ENCODE measurements around the gene MEIS2. TPM values are rescaled to one million over a fixed set of nuclear protein-coding genes. Genes with fewer than 3 reads are reported as not detected.

The MEIS2 gene
- total RNA-seq, 1 donor from 2014 or later: 41.4 TPM

- no peak for DNase-seq (ENCODE audit: low spot score)
These were observed 22.6 kb downstream of the MEIS2 start for GRCh38 chr15:37077623-37078351.

GRCh38 chr15:37076543-37076942 lies 23.8 kb downstream of the MEIS2 start:
- no peak for DNase-seq (ENCODE audit: low spot score)

GRCh38 chr15:37075777-37076176 lies 24.6 kb downstream of the MEIS2 start:
- DNase-seq (ENCODE audit: low spot score): no peak

- no peak for DNase-seq (ENCODE audit: low spot score)
These were observed 28.2 kb downstream of the MEIS2 start for GRCh38 chr15:37072181-37072580.

- no peak for DNase-seq (ENCODE audit: low spot score)
These were observed 29.2 kb downstream of the MEIS2 start for GRCh38 chr15:37071134-37071533.

- no peak for DNase-seq (ENCODE audit: low spot score)
These were observed 29.7 kb downstream of the MEIS2 start for GRCh38 chr15:37070686-37071085.

GRCh38 chr15:37061996-37062395 lies 38.4 kb downstream of the MEIS2 start:
- peak; percentile 47 for DNase-seq (ENCODE audit: low spot score)

- no peak for DNase-seq (ENCODE audit: low spot score)
These were observed 41.3 kb downstream of the MEIS2 start for GRCh38 chr15:37059086-37059485.

GRCh38 chr15:37058316-37058985 lies 41.9 kb downstream of the MEIS2 start:
- no peak for DNase-seq (ENCODE audit: low spot score)

GRCh38 chr15:37057831-37058230 lies 42.5 kb downstream of the MEIS2 start:
- DNase-seq (ENCODE audit: low spot score): no peak

GRCh38 chr15:37057256-37057655 lies 43.1 kb downstream of the MEIS2 start:
- DNase-seq (ENCODE audit: low spot score): no peak

GRCh38 chr15:37056177-37057121 lies 43.9 kb downstream of the MEIS2 start:
- no peak for DNase-seq (ENCODE audit: low spot score)

GRCh38 chr15:37055481-37055880 lies 44.9 kb downstream of the MEIS2 start:
- DNase-seq (ENCODE audit: low spot score): no peak

- DNase-seq (ENCODE audit: low spot score): no peak
These were observed 46.0 kb downstream of the MEIS2 start for GRCh38 chr15:37054336-37054735.

GRCh38 chr15:37053166-37053565 lies 47.2 kb downstream of the MEIS2 start:
- DNase-seq (ENCODE audit: low spot score): no peak

GRCh38 chr15:37050345-37050744 lies 50.0 kb downstream of the MEIS2 start:
- DNase-seq (ENCODE audit: low spot score): no peak

GRCh38 chr15:37046876-37047614 lies 53.3 kb downstream of the MEIS2 start:
- DNase-seq (ENCODE audit: low spot score): no peak

GRCh38 chr15:37045859-37046740 lies 54.2 kb downstream of the MEIS2 start:
- no peak for DNase-seq (ENCODE audit: low spot score)

GRCh38 chr15:37044915-37045648 lies 55.3 kb downstream of the MEIS2 start:
- DNase-seq (ENCODE audit: low spot score): no peak

- no peak for DNase-seq (ENCODE audit: low spot score)
These were observed 58.5 kb downstream of the MEIS2 start for GRCh38 chr15:37041836-37042235.

All from mucosa of gallbladder (tissue), 1 donor.